B cell (primary cell): ENCODE data around the gene ARHGAP6. TPM values are rescaled to one million over a fixed set of nuclear protein-coding genes. Genes with fewer than 3 reads are reported as not detected.

ENCODE experiments used
- ATAC-seq: fragments of 200-7000 bp; cut with Tn5 transposase; one replicate; pipeline ENCODE4 v1.10.0; 2021; ENCODE audit warnings: low read depth, mild to moderate bottlenecking, moderate number of reproducible peaks, moderate library complexity
- CTCF ChIA-PET: fragments of 350-600 bp; sonication (Branson Sonifier 250); formaldehyde crosslinking; loops from one replicate; lab custom pipeline; 2021; ENCODE audit warnings: antibody characterized with exemption, inconsistent platforms; lab: Charles Lee
- POLR2A ChIA-PET: fragments of 350-600 bp; sonication (Branson Sonifier 250); formaldehyde crosslinking; loops from one replicate; lab custom pipeline; 2021; ENCODE audit warnings: antibody characterized with exemption; lab: Charles Lee
- DNase-seq: peaks from one replicate; pipeline ENCODE4 v3.0.0; 2013
- H2AFZ ChIP-seq: 2 replicates; pipeline ENCODE4 v1.6.1; 2012; ENCODE audit warnings: mild to moderate bottlenecking, low read depth, low read length; ENCODE audit not compliant: insufficient read depth, poor library complexity, severe bottlenecking
- H3K27ac ChIP-seq, 2 donors: 1 replicate in 1 of 2; 2 replicates in 1 of 2; pipeline ENCODE4 v1.5.1; 2012 to 2013; ENCODE audit warnings: low read length in 2 of 2, mild to moderate bottlenecking in 2 of 2, moderate library complexity in 1 of 2
- H3K27me3 ChIP-seq, 4 experiments: fragments of 200-600 bp in 1 of 4; sonication (generic) in 1 of 4; replicated peaks in 1 of 4; 1 replicate in 2 of 4; 2 replicates in 2 of 4; pipeline versions ENCODE4 v1.6.1 to v1.7.0; 2013 to 2016; ENCODE audit warnings: low read length in 3 of 4, mild to moderate bottlenecking in 2 of 4, mixed read lengths in 1 of 4, moderate library complexity in 1 of 4; ENCODE audit not compliant: insufficient read depth in 4 of 4, control insufficient read depth in 3 of 4; ENCODE audit errors: control extremely low read depth in 1 of 4
- H3K36me3 ChIP-seq, 2 experiments: replicated peaks in 1 of 2; 1 replicate in 1 of 2; 2 replicates in 1 of 2; pipeline versions ENCODE4 v1.6.1 to v1.7.1; 2013; ENCODE audit warnings: low read length in 1 of 2; ENCODE audit not compliant: insufficient read depth in 2 of 2, control insufficient read depth in 1 of 2; ENCODE audit errors: control extremely low read depth in 1 of 2, extremely low read depth in 1 of 2
- H3K4me1 ChIP-seq, 2 donors: fragments of 200-600 bp in 1 of 2; sonication (generic) in 1 of 2; 1 replicate in 1 of 2; 2 replicates in 1 of 2; pipeline versions ENCODE4 v1.5.1 to v1.6.1; 2013 to 2017; ENCODE audit warnings: low read length in 2 of 2; ENCODE audit not compliant: control insufficient read depth in 2 of 2, insufficient read depth in 2 of 2
- H3K4me2 ChIP-seq: replicated peaks from 2 replicates; pipeline ENCODE3; 2012; ENCODE audit warnings: mild to moderate bottlenecking, low read depth, low read length; ENCODE audit not compliant: poor library complexity, severe bottlenecking
- H3K4me3 ChIP-seq, 5 experiments: fragments of 200-600 bp in 1 of 5; sonication (generic) in 1 of 5; 1 replicate in 3 of 5; 2 replicates in 2 of 5; pipeline versions ENCODE4 v1.5.1 to v1.7.0; 2011 to 2016; ENCODE audit warnings: low read length in 4 of 5, mild to moderate bottlenecking in 4 of 5, low read depth in 2 of 5, control low read depth in 1 of 5, moderate library complexity in 1 of 5; ENCODE audit not compliant: insufficient read depth in 1 of 5; ENCODE audit errors: control extremely low read depth in 1 of 5, extremely low read depth in 1 of 5
- H3K79me2 ChIP-seq: fragments of 200-600 bp; sonication (generic); one replicate; pipeline ENCODE4 v1.6.0; 2016; ENCODE audit warnings: low read length; ENCODE audit not compliant: control insufficient read depth, insufficient read depth
- H3K9ac ChIP-seq: fragments of 200-600 bp; sonication (generic); 2 replicates; pipeline ENCODE4 v1.6.1; 2017; ENCODE audit warnings: mild to moderate bottlenecking, low read length, moderate library complexity
- H3K9me3 ChIP-seq, 3 donors: one replicate each; pipeline versions ENCODE4 v1.6.1 to v1.7.1; 2013; ENCODE audit warnings: low read length in 2 of 3; ENCODE audit not compliant: control insufficient read depth in 2 of 3, insufficient read depth in 1 of 3; ENCODE audit errors: control extremely low read depth in 1 of 3
- H4K20me1 ChIP-seq: 2 replicates; pipeline ENCODE4 v1.6.0; 2012; ENCODE audit warnings: mild to moderate bottlenecking, low read length; ENCODE audit not compliant: insufficient read depth, control insufficient read depth, poor library complexity, severe bottlenecking
- H3K27ac Mint-ChIP-seq: one replicate; pipeline ENCODE4 v1.8.0; 2021; ENCODE audit warnings: mixed read lengths
- H3K27me3 Mint-ChIP-seq: one replicate; pipeline ENCODE4 v1.8.0; 2021; ENCODE audit warnings: mixed read lengths
- H3K4me1 Mint-ChIP-seq: one replicate; pipeline ENCODE4 v1.8.0; 2021; ENCODE audit warnings: mixed read lengths
- H3K4me3 Mint-ChIP-seq: one replicate; pipeline ENCODE4 v1.8.0; 2021; ENCODE audit warnings: mixed read lengths
- H3K9me3 Mint-ChIP-seq: one replicate; pipeline ENCODE4 v1.8.0; 2022; ENCODE audit warnings: mixed read lengths; ENCODE audit not compliant: insufficient read depth
- CTCF ChIP-seq: fragments of 200-600 bp; IDR thresholded peaks from one replicate; pipeline ENCODE4 v1.8.0; 2022; ENCODE audit warnings: antibody characterized with exemption, mild to moderate bottlenecking
- EZH2 ChIP-seq: IDR thresholded peaks from 2 replicates; pipeline ENCODE4 v1.6.1; 2012; ENCODE audit warnings: borderline replicate concordance, low read depth, mild to moderate bottlenecking, moderate library complexity, low read length; ENCODE audit not compliant: insufficient read depth, poor library complexity, severe bottlenecking
- WGBS: methylation state at CpG from one replicate; pipeline ENCODE4 v1.1.5; 2013; ENCODE audit warnings: missing lambda C conversion rate; ENCODE audit not compliant: insufficient coverage; 5-methylcytosine and 5-hydroxymethylcytosine counted together
- intact Hi-C: fragments of 100-400 bp; cut with micrococcal nuclease; formaldehyde crosslinking; loops from one replicate; pipeline ENCODE4 v1.10.0; 2022
- polyA plus RNA-seq: library from polyadenylated mRNA; depleted of rRNA; stranded (reverse); fragments of >200 nt; gene quantifications from 2 replicates; pipeline ENCODE4 v1.2.3, GENCODE V29; 2012
- total RNA-seq, 2 donors: library from RNA; stranded (reverse); fragments of 120-200 nt in 1 of 2; gene quantifications; 1 replicate in 1 of 2; 2 replicates in 1 of 2; pipeline versions ENCODE4 v1.2.3 to v1.2.4, GENCODE V29; 2013 to 2022

Gene ARHGAP6
- total and polyA plus RNA-seq, 2 donors (not counting 1 experiment from before 2014, with no cell fraction given) = 1.6 to 2.6 TPM

- Histone ChIP-seq H3K79me2 (no peaks in the 10 kb centered on the region), H4K20me1 (no peaks in the 10 kb centered on the region), H3K4me2 (no peak overlapping the region), H3K36me3 (no peaks in the 10 kb centered on the region), H3K27me3 (peaks cover 0 to 2% (median 0%) of the 10 kb centered on the region in 4 experiments), H3K4me3 (no peak overlapping the region), H2AFZ (no peak overlapping the region), H3K9ac (no peak overlapping the region), H3K4me1 (no peaks in the 10 kb centered on the region), H3K9me3 (no peaks in the 10 kb centered on the region), H3K27ac (no peak overlapping the region)
- ChIA-PET POLR2A (no interaction called here), CTCF (no interaction called here)
- WGBS = 72% methylated on average over 2 of the region's 7 CpGs
- H3K4me3 Mint-ChIP-seq = no peak overlapping the region
- no peak for ATAC-seq
- no peaks in the 10 kb centered on the region for H3K9me3 Mint-ChIP-seq
- no peak for DNase-seq
- no peaks in the 10 kb centered on the region for H3K27me3 Mint-ChIP-seq
- intact Hi-C loops = no loop called here
- no peaks in the 10 kb centered on the region for H3K4me1 Mint-ChIP-seq
- no peak overlapping the region for H3K27ac Mint-ChIP-seq
- TF ChIP-seq CTCF = no peak
- TF ChIP-seq EZH2 = no peak
Measured at GRCh38 chrX:11188664-11189063, 477.1 kb downstream of the ARHGAP6 start.

GRCh38 chrX:11187001-11187400, 478.7 kb downstream of the ARHGAP6 start:
- no peak overlapping the region for H3K4me3 Mint-ChIP-seq
- H3K4me2 ChIP-seq = no peak overlapping the region
- TF ChIP-seq CTCF (no peak), EZH2 (no peak)
- peaks cover 0 to 6% (median 0%) of the 10 kb centered on the region in 4 experiments for H3K27me3 ChIP-seq
- intact Hi-C loops = no loop called here
- no peak overlapping the region for H3K27ac Mint-ChIP-seq
- H3K27me3 Mint-ChIP-seq = no peaks in the 10 kb centered on the region
- no peaks in the 10 kb centered on the region for H4K20me1 ChIP-seq
- no peaks in the 10 kb centered on the region for H3K9me3 Mint-ChIP-seq
- H2AFZ ChIP-seq = no peak overlapping the region
- CTCF ChIA-PET = no interaction called here
- no peaks in the 10 kb centered on the region for H3K79me2 ChIP-seq
- DNase-seq (no peak), ATAC-seq (no peak)
- no peak overlapping the region for H3K4me3 ChIP-seq
- POLR2A ChIA-PET = no interaction called here
- no CpG with 5 or more reads among the region's 3 CpGs for WGBS
- no peaks in the 10 kb centered on the region for H3K4me1 ChIP-seq
- H3K36me3 ChIP-seq = no peaks in the 10 kb centered on the region
- H3K9me3 ChIP-seq = no peaks in the 10 kb centered on the region
- H3K9ac ChIP-seq = no peak overlapping the region
- H3K4me1 Mint-ChIP-seq = no peaks in the 10 kb centered on the region
- no peak overlapping the region for H3K27ac ChIP-seq
